HG03342 (cell line): Measurements from ENCODE around the gene THOC6.

Source experiments
- ATAC-seq: cut with Tn5 transposase; IDR thresholded peaks from one replicate; pipeline ENCODE4 v1.9.1; 2021; ENCODE audit warnings: mild to moderate bottlenecking, moderate library complexity; ENCODE audit not compliant: unreplicated experiment

THOC6 gene

GRCh38 chr16:2991566-2992261 is 32.1 kb upstream of the THOC6 start:
- no peak for ATAC-seq

GRCh38 chr16:2992383-2993081 is 31.3 kb upstream of the THOC6 start:
- no peak for ATAC-seq

GRCh38 chr16:2996298-2996697 is 27.5 kb upstream of the THOC6 start:
- ATAC-seq, result no peak

- no peak for ATAC-seq
Observed at GRCh38 chr16:2999929-3000328, 23.9 kb upstream of the THOC6 start.

DNA sequence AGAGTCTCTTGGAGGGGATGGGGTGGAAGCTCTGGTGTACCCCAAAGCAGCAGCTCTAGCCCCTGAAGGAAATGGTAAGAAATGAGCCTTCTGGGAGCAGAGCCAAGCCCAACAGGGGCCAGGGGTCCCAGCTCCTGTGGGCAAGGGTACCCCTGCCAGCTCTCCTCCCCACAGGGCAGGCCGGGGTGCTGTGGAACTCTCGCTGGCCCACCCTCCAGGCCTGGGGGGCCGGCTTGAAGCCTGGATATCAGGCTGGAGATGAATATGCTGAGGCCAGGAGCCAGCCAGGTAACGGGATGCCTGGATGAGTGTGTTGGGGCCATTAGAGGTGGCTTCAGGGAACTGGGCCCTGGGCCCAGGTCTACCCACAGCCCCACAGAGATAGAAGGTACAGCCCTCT is 23.3 kb upstream of the THOC6 start:
- ATAC-seq, result no peak

DNA sequence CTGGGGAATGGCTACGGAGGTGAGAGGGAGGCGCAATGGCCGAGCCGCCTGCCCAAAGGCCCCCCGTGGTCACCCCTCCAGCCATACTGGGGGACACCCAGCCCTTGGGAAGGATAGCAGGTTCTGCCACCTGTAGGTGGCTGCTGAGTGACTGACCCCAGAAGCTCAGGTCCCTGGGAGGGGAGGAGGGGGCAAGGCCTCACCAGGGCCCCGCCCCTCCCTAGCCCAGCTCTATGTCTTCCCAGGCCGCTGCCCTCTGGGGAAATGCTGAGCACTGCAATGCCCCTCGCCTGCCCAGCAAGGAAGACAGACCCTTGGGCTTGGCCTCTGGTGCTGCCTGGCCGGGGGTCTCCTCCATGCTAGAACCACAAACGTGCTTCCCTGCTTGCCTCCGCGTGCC is 22.5 kb upstream of the THOC6 start:
- ATAC-seq, result no peak

- ATAC-seq, result peak; percentile 96
Observed at GRCh38 chr16:3003582-3004270, 20.1 kb upstream of the THOC6 start.

DNA sequence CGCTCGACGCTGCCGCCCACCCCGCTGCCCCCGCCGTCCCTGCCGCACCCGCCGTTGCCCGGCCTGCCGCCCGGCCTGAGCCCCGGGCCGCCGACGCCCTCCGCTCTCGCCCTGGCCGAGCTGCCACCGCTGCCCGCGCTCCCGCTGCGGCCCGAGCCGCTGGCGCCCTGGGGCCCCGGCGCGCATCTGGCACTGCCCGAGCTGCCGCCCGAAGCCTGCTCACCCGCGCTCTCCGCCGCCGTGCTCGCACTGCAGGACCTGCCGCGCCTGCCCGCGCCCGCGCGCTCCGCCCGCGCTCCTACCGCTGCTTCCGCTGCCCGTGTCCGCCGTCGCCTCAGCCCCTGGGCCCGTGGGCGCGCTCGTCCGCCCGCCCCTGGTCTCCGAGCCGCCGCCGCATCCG is 19.5 kb upstream of the THOC6 start:
- ATAC-seq, result no peak

DNA sequence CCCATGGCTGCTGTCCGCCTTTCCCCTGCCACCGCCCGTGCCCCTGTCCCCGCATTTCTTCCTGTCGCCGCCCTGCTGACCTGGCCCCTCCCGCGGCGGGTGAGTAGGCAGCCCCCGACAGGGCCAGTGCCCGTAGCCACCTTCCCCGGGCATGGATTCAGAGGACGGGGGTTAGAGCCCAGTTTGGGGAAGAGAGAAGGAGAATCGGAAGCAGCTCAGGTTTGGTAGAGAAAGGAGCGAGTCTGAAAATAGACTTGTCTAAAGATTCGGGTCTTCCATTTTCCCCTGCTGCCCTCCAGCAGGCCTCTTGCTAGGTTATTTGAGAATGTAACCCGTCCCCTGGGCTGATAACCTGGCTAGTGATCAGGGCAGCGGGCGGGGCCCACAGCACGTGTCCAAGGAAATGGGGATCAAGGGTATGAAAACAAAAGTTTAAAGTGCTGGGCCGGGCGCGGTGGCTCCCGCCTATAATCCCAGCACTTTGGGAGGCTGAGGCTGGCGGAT is 19.0 kb upstream of the THOC6 start:
- ATAC-seq, result no peak

GRCh38 chr16:3007059-3007956 is 16.5 kb upstream of the THOC6 start:
- no peak for ATAC-seq

DNA sequence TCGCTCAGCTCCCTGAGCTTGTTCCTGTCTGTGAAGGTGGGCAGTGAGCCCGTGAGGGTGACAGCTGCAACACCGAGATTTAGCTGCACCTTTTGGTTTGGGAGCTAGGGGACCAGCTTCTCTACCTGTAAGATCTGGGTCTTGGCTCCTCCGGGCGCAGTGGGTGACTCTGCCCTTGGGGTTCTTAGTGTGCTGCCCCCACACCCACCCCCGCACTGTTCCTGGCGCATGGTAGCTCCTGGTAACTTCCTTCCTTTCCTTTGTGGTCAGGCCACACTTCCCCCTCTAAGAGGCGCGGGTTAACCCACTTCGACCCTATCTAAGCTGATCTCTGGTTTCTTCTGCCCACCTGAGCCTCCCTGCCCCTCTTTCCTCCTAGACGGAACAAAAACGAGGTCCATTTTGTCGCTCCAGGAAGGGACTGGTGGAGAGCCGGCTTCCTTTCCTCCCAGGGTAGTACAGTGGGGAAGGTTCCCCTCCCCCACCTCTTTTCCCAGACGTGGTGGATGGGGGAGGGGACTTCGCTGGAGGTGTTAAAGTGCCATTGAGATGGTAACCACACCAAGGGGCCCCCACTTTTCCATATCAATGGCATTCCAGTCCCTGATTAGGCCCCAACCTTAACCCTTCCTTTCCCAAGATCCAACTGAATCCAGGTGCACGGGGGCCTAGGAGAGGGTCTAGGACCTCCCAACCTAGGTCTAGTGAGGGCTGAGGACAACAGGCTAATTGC is 15.7 kb upstream of the THOC6 start:
- ATAC-seq, result no peak

GRCh38 chr16:3008690-3009037 is 15.2 kb upstream of the THOC6 start:
- no peak for ATAC-seq

DNA sequence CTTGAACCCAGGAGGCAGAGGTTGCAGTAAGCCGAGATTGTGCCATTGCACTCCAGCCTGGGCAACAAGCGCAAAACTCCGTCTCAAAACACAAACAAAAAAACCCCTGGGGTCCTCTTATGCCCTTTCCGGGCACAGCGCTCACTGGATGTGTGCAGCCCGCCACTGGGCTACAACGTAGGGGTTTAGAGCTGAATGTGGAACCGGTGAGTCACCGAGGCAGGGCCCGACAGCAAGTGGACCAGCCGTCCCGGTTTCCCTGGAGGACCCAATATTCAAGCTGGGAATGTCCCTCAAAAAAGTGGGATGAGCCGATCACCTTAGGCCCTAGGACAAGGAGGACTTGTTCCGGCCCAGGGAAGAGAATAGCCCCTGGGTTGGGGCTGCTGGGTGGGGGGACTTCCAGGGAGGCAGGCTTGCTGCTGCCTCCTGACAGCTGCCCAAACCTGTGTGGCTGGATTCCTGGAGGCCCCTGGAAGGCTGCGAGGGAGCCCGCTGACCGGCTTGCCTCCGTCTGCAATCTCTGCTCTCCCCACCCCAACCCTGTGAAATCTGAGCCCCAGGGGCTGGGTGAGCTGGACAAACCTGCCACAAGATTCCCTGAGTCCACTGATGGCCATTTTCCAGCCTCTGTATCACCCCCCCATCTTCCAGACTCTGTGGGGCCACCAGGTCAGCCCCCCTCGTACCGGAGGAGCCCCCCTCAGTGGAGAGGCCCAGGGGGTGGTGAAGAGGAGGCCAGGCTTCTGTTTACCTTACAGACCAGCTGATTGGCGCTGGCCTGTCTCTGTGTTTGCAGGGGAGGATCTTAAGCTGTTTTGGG is 14.1 kb upstream of the THOC6 start:
- no peak for ATAC-seq

GRCh38 chr16:3010510-3010909 is 13.3 kb upstream of the THOC6 start:
- no peak for ATAC-seq

DNA sequence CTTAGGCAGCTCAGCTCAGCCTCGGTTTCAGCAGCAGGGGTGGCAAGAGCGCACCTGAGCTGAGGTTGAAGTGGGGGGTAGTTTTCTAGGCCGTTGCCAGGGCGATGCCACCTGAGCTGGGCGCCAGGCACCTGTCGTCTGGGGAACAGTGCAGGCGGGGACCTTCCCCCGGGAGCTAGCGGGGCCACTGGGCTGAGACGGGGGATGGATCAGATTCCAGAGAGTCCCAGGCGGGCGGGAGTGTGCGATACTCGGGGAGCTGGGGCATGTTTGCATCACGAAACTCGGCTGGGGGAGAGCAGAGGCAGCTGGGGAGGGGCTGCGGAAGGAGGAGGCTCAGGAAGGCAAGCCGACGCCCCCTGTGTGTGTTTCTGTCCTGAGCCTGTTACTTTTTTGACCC is 11.6 kb upstream of the THOC6 start:
- ATAC-seq, result no peak

DNA sequence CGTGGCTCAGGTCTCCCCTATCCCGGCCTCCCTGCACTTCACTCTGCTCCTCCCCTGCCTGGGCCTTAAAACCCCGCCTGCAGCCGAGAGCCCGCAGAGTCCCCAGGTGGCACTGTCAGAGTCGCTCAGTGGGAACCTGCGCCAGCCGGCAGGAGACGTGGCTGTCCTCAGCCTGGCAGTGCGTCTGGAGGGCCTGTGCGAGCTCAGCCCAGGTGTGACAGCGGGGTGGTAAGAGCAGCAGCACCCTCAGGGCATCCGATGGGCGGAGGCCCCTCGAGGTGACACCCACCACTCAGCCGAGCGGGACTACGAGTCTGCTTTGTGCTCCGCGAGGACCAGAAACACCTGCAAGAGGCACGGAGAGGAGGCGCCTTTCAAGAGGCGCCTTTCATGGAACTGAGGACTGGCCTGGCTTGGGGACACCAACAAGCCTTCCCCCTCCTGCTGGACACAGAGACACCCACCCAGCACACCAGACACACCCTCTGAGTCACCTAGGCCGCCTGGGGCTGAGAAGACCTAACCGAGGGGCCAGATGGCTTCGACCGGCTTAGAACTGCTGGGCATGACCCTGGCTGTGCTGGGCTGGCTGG is 10.9 kb upstream of the THOC6 start, which contains the start of gene CLDN9:
Gene CLDN9, plus strand, starts transcription at position 96 of the 593 bp plus-strand sequence. Its CDS starts 440 bp downstream, at position 536.
- no peak for ATAC-seq

DNA sequence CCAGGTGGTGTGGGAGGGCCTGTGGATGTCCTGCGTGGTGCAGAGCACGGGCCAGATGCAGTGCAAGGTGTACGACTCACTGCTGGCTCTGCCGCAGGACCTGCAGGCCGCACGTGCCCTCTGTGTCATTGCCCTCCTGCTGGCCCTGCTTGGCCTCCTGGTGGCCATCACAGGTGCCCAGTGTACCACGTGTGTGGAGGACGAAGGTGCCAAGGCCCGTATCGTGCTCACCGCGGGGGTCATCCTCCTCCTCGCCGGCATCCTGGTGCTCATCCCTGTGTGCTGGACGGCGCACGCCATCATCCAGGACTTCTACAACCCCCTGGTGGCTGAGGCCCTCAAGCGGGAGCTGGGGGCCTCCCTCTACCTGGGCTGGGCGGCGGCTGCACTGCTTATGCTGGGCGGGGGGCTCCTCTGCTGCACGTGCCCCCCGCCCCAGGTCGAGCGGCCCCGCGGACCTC is 10.3 kb upstream of the THOC6 start:
- no peak for ATAC-seq

GRCh38 chr16:3013998-3014690 is 9.7 kb upstream of the THOC6 start:
- no peak for ATAC-seq
